Motor neuron (in vitro differentiated cells): ENCODE data around the gene ITGB3. TPM values are rescaled to one million over a fixed set of nuclear protein-coding genes. Genes with fewer than 3 reads are reported as not detected.
"Not testable (repeated sequence)": the region's sequence is repeated elsewhere in the genome, so short reads cannot be mapped to it uniquely, and the experiment has no call there.

ENCODE experiments used
- ATAC-seq, 8 experiments: fragments of 200-7000 bp; cut with Tn5 transposase; replicated peaks in 6 of 8; 2 replicates each; pipeline ENCODE4 v1.8.0; 2021; ENCODE audit warnings: mild to moderate bottlenecking in 8 of 8, moderate library complexity in 8 of 8
- H3K27ac ChIP-seq, 2 donors: fragments of 250-450 bp; sonication (Bioruptor Pico); 2 replicates each; pipeline ENCODE4 v1.9.0; 2021; ENCODE audit warnings: antibody characterized with exemption in 2 of 2, mild to moderate bottlenecking in 2 of 2, moderate library complexity in 1 of 2
- H3K4me1 ChIP-seq, 2 donors: fragments of 250-450 bp; sonication (Bioruptor Pico); replicated peaks in 1 of 2; 2 replicates each; pipeline ENCODE4 v1.6.1; 2021; ENCODE audit warnings: antibody characterized with exemption in 2 of 2, mild to moderate bottlenecking in 2 of 2, moderate library complexity in 1 of 2
- H3K4me3 ChIP-seq, 5 donors: fragments of 250-450 bp; sonication (Bioruptor Pico); 2 replicates each; pipeline ENCODE4 v1.9.0; 2021; ENCODE audit warnings: antibody characterized with exemption in 5 of 5, mild to moderate bottlenecking in 5 of 5, moderate library complexity in 4 of 5
- WGBS, 10 experiments: fragments of 450-650 bp; shearing (Covaris generic); methylation state at CpG; one replicate each; pipeline ENCODE4 v1.0.0; 2022; 5-methylcytosine and 5-hydroxymethylcytosine counted together
- in situ Hi-C, 9 experiments: fragments of 400-800 bp; cut with MboI; loops; one replicate each; pipeline ENCODE4 v1.15.0; 2021; ENCODE audit warnings: low sequenced_read_pairs in 9 of 9, low pct_unique_long_range_greater_than_20kb in 2 of 9; ENCODE audit not compliant: unreplicated experiment in 9 of 9
- total RNA-seq, 8 experiments: library from RNA; unstranded; fragments of 300-600 nt; gene quantifications; 2 replicates each; pipeline versions ENCODE4 v1.2.3 to v1.2.4, GENCODE V29; 2022

ITGB3 gene
- total RNA-seq, 8 experiments from 2014 or later: 0.05 to 5.4 (median 0.75) TPM

- in situ Hi-C loops: loop anchor here in 1 of 9 experiments (25.0 kb wide), 1 partner anchor 99 kb away; the partner anchor contains the start of gene EFCAB13
- Histone ChIP-seq H3K27ac (no peak overlapping the region), H3K4me3 (no peak overlapping the region), H3K4me1 (peaks cover 0 to 2% of the 10 kb centered on the region in 2 donors)
- ATAC-seq: no peak
- WGBS, 10 experiments: 33 to 85% (median 67%) methylated on average over 1 to 4 of the region's 4 CpGs; no CpG with 5 or more reads in 4 of the 10 experiments
These were observed 40.1 kb upstream of the ITGB3 start for GRCh38 chr17:47213540-47213939.

- Histone ChIP-seq H3K4me3 (no peak overlapping the region), H3K27ac (no peak overlapping the region), H3K4me1 (peaks cover under 1 to 3% of the 10 kb centered on the region in 2 donors)
- in situ Hi-C loops: loop anchor here in 1 of 9 experiments (25.0 kb wide), 1 partner anchor 97 kb away; the partner anchor contains the start of gene EFCAB13
- ATAC-seq: no peak
- 60 to 100% (median 84%) methylated on average over 1 to 3 of the region's 3 CpGs for WGBS, 10 experiments
These were observed 38.7 kb upstream of the ITGB3 start for GRCh38 chr17:47214931-47215330.

- ATAC-seq, H3K27ac ChIP-seq, H3K4me3 ChIP-seq: not testable (repeated sequence)
- peaks cover 12 to 14% of the 10 kb centered on the region in 2 donors for H3K4me1 ChIP-seq
- in situ Hi-C loops: loop anchor here in 1 of 9 experiments (25.0 kb wide), 1 partner anchor 95 kb away; the partner anchor contains the start of gene EFCAB13
- 50 to 89% (median 82%) methylated on average over 1 to 4 of the region's 4 CpGs; no CpG with 5 or more reads in 2 of the 10 experiments for WGBS, 10 experiments
These were observed 36.8 kb upstream of the ITGB3 start for GRCh38 chr17:47216821-47217220.

- not testable (repeated sequence) for H3K4me3 ChIP-seq, ATAC-seq, H3K27ac ChIP-seq
- WGBS, 10 experiments: 100% methylated on average over 1 to 2 of the region's 2 CpGs; no CpG with 5 or more reads in 6 of the 10 experiments
- H3K4me1 ChIP-seq: peaks cover 12 to 14% of the 10 kb centered on the region in 2 donors
- in situ Hi-C loops: loop anchor here in 1 of 9 experiments (25.0 kb wide), 1 partner anchor 95 kb away; the partner anchor contains the start of gene EFCAB13
These were observed 36.3 kb upstream of the ITGB3 start for GRCh38 chr17:47217279-47217678.

GRCh38 chr17:47218896-47219430, 34.7 kb upstream of the ITGB3 start:
- Histone ChIP-seq H3K4me3 (no peak overlapping the region), H3K4me1 (peaks cover 12 to 14% of the 10 kb centered on the region in 2 donors), H3K27ac (no peak overlapping the region)
- no peak for ATAC-seq
- 45 to 93% (median 78%) methylated on average over 1 to 2 of the region's 6 CpGs; no CpG with 5 or more reads in 6 of the 10 experiments for WGBS, 10 experiments
- in situ Hi-C loops: loop anchor here in 1 of 9 experiments (25.0 kb wide), 1 partner anchor 93 kb away; the partner anchor contains the start of gene EFCAB13

- 47 to 100% (median 69%) methylated on average over 1 to 13 of the region's 21 CpGs; no CpG with 5 or more reads in 3 of the 10 experiments for WGBS, 10 experiments
- peak in 1 of 8 experiments; percentile 17 for ATAC-seq
- H3K4me3 ChIP-seq: no peak overlapping the region
- H3K27ac ChIP-seq: no peak overlapping the region
- in situ Hi-C loops: loop anchor here in 1 of 9 experiments (25.0 kb wide), 1 partner anchor 92 kb away; the partner anchor contains the start of gene EFCAB13
- peaks cover 12 to 14% of the 10 kb centered on the region in 2 donors for H3K4me1 ChIP-seq
These were observed 33.8 kb upstream of the ITGB3 start for GRCh38 chr17:47219621-47220475.

- in situ Hi-C loops: loop anchor here in 1 of 9 experiments (25.0 kb wide), 1 partner anchor 92 kb away; the partner anchor contains the start of gene EFCAB13
- peak in 7 of 8 experiments; percentile 43 to 83 (median 72) for ATAC-seq
- Histone ChIP-seq H3K4me3 (no peak overlapping the region), H3K27ac (no peak overlapping the region), H3K4me1 (peaks cover 12 to 14% of the 10 kb centered on the region in 2 donors)
- 0 to 60% (median 27%) methylated on average over 1 to 3 of the region's 7 CpGs; no CpG with 5 or more reads in 3 of the 10 experiments for WGBS, 10 experiments
These were observed 33.1 kb upstream of the ITGB3 start for GRCh38 chr17:47220531-47220999.

GRCh38 chr17:47221154-47221553, 32.5 kb upstream of the ITGB3 start:
- H3K4me1 ChIP-seq: peaks cover 12 to 14% of the 10 kb centered on the region in 2 donors
- no peak overlapping the region for H3K4me3 ChIP-seq
- H3K27ac ChIP-seq: no peak overlapping the region
- ATAC-seq: no peak
- WGBS, 10 experiments: 53 to 93% (median 66%) methylated on average over 3 to 6 of the region's 6 CpGs; no CpG with 5 or more reads in 7 of the 10 experiments
- in situ Hi-C loops: loop anchor here in 1 of 9 experiments (25.0 kb wide), 1 partner anchor 91 kb away; the partner anchor contains the start of gene EFCAB13

GRCh38 chr17:47222047-47222446, 31.6 kb upstream of the ITGB3 start:
- 60 to 100% (median 91%) methylated on average over 1 to 3 of the region's 4 CpGs; no CpG with 5 or more reads in 5 of the 10 experiments for WGBS, 10 experiments
- no peak for ATAC-seq
- in situ Hi-C loops: loop anchor here in 1 of 9 experiments (25.0 kb wide), 1 partner anchor 90 kb away; the partner anchor contains the start of gene EFCAB13
- H3K4me3 ChIP-seq: no peak overlapping the region
- no peak overlapping the region for H3K27ac ChIP-seq
- H3K4me1 ChIP-seq: peaks cover 12 to 14% of the 10 kb centered on the region in 2 donors

GRCh38 chr17:47223007-47223406, 30.6 kb upstream of the ITGB3 start:
- 60 to 100% (median 83%) methylated on average over 1 to 2 of the region's 3 CpGs; no CpG with 5 or more reads in 3 of the 10 experiments for WGBS, 10 experiments
- Histone ChIP-seq H3K27ac (no peak overlapping the region), H3K4me1 (peaks cover 12 to 14% of the 10 kb centered on the region in 2 donors), H3K4me3 (no peak overlapping the region)
- in situ Hi-C loops: loop anchor here in 1 of 9 experiments (25.0 kb wide), 1 partner anchor 89 kb away; the partner anchor contains the start of gene EFCAB13
- ATAC-seq: peak in 2 of 8 experiments; percentile 20 to 48

- WGBS, 10 experiments: 33 to 89% (median 79%) methylated on average over 1 to 5 of the region's 5 CpGs; no CpG with 5 or more reads in 3 of the 10 experiments
- in situ Hi-C loops: loop anchor here in 1 of 9 experiments (25.0 kb wide), 1 partner anchor 89 kb away; the partner anchor contains the start of gene EFCAB13
- Histone ChIP-seq H3K27ac (no peak overlapping the region), H3K4me1 (peaks cover 12 to 14% of the 10 kb centered on the region in 2 donors), H3K4me3 (no peak overlapping the region)
- ATAC-seq: no peak
These were observed 30.2 kb upstream of the ITGB3 start for GRCh38 chr17:47223460-47223859.

GRCh38 chr17:47224077-47224476, 29.6 kb upstream of the ITGB3 start:
- 92 to 100% (median 97%) methylated on average over 1 to 2 of the region's 2 CpGs; no CpG with 5 or more reads in 6 of the 10 experiments for WGBS, 10 experiments
- not testable (repeated sequence) for ATAC-seq, H3K4me3 ChIP-seq, H3K27ac ChIP-seq
- in situ Hi-C loops: loop anchor here in 1 of 9 experiments (25.0 kb wide), 1 partner anchor 88 kb away; the partner anchor contains the start of gene EFCAB13
- peaks cover 12 to 14% of the 10 kb centered on the region in 2 donors for H3K4me1 ChIP-seq
